SJCRH30 (cell line): Measurements from ENCODE around the gene VPS37C. TPM values are rescaled to one million over a fixed set of nuclear protein-coding genes. Genes with fewer than 3 reads are reported as not detected.

Experiments used
- DNase-seq, 2 experiments: peaks; one replicate each; pipeline ENCODE4 v3.0.0-alpha.2; 2015 to 2020
- H3K27ac ChIP-seq: fragments of 250-450 bp; sonication (Bioruptor Pico); 2 replicates; pipeline ENCODE4 v1.5.1; 2020; ENCODE audit warnings: mild to moderate bottlenecking, moderate library complexity
- H3K27me3 ChIP-seq: fragments of 250-450 bp; sonication (Bioruptor Pico); 2 replicates; pipeline ENCODE4 v1.5.1; 2020; ENCODE audit warnings: mild to moderate bottlenecking, moderate library complexity
- H3K36me3 ChIP-seq: fragments of 250-450 bp; sonication (Bioruptor Pico); 2 replicates; pipeline ENCODE4 v1.5.1; 2020; ENCODE audit warnings: mild to moderate bottlenecking, moderate library complexity
- H3K4me1 ChIP-seq: fragments of 250-450 bp; sonication (Bioruptor Pico); 2 replicates; pipeline ENCODE4 v1.5.1; 2020; ENCODE audit warnings: mild to moderate bottlenecking, moderate library complexity
- H3K4me3 ChIP-seq: fragments of 250-450 bp; sonication (Bioruptor Pico); 2 replicates; pipeline ENCODE4 v1.5.1; 2020; ENCODE audit warnings: mild to moderate bottlenecking, moderate library complexity
- H3K9me3 ChIP-seq: fragments of 250-450 bp; sonication (Bioruptor Pico); replicated peaks from 2 replicates; pipeline ENCODE4 v1.5.1; 2020; ENCODE audit warnings: mild to moderate bottlenecking, moderate library complexity
- total RNA-seq: library from RNA; depleted of rRNA; stranded (reverse); fragments of >200 nt; shearing (Covaris generic); gene quantifications from 2 replicates; pipeline ENCODE4 v1.2.3, GENCODE V29; 2014

Gene VPS37C
- total RNA-seq, 1 experiment from 2014 or later, result 11.6 TPM

DNA sequence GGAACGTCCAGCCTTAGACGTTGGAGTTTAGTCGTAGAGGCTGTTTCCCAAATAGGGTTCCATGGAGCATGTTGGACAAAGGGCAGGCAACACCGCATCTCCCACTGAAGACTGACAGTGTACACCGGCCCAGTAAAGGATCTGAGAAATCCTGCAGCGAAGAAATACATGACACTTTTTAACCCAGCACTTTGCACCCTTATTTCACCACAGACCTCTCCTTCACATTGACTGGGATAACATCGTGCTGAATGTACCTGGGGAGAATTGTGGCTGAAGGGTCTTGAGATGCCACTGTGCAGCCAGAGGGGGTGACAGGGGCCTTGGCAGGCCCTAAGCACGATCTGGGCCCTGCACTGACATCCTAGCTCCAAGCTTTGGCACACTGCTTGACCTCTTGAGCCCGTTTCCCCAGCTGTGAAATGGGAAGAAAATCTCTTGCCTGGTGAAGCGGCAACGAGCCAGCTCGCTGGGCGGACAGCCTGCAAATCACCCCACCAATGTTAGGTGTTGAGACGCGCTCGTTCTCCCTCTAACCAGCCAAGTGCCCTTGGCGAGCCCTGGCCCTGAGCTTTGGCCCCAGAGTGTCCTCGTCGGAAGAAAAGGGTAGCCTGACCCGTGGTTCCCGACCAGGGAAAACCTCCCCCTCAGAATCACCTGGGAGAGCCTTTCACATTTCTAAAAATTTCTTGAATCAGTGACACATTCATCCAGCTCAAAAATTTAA is 45.6 kb downstream of the VPS37C start:
- no peak for DNase-seq
- Histone ChIP-seq H3K4me3 (no peak overlapping the region), H3K27me3 (no peaks in the 10 kb centered on the region), H3K27ac (no peak overlapping the region), H3K9me3 (no peaks in the 10 kb centered on the region), H3K4me1 (0 out of 2 replicates have a peak, but pooled peaks cover 2% of the 10 kb centered on the region), H3K36me3 (no peaks in the 10 kb centered on the region)

GRCh38 chr11:61114913-61115312 is 46.3 kb downstream of the VPS37C start:
- DNase-seq, result no peak
- H3K4me3 ChIP-seq, result no peak overlapping the region
- H3K36me3 ChIP-seq, result no peaks in the 10 kb centered on the region
- no peaks in the 10 kb centered on the region for H3K9me3 ChIP-seq
- H3K27ac ChIP-seq, result no peak overlapping the region
- H3K27me3 ChIP-seq, result no peaks in the 10 kb centered on the region
- no peaks in the 10 kb centered on the region; the same call in 1 of the 2 replicates for H3K4me1 ChIP-seq

GRCh38 chr11:61113201-61113600 is 48.0 kb downstream of the VPS37C start:
- Histone ChIP-seq H3K4me1 (no peaks in the 10 kb centered on the region; the same call in 1 of the 2 replicates), H3K36me3 (no peaks in the 10 kb centered on the region), H3K4me3 (no peak overlapping the region), H3K27ac (no peak overlapping the region), H3K9me3 (no peaks in the 10 kb centered on the region), H3K27me3 (no peaks in the 10 kb centered on the region)
- DNase-seq, result peak in 1 of 2 experiments; percentile 21

- Histone ChIP-seq H3K27ac (no peak overlapping the region), H3K9me3 (no peaks in the 10 kb centered on the region), H3K4me3 (no peak overlapping the region), H3K36me3 (no peaks in the 10 kb centered on the region), H3K4me1 (no peaks in the 10 kb centered on the region; the same call in 1 of the 2 replicates), H3K27me3 (no peaks in the 10 kb centered on the region)
- DNase-seq, result no peak
These were observed 48.7 kb downstream of the VPS37C start for GRCh38 chr11:61112575-61112974.

DNA sequence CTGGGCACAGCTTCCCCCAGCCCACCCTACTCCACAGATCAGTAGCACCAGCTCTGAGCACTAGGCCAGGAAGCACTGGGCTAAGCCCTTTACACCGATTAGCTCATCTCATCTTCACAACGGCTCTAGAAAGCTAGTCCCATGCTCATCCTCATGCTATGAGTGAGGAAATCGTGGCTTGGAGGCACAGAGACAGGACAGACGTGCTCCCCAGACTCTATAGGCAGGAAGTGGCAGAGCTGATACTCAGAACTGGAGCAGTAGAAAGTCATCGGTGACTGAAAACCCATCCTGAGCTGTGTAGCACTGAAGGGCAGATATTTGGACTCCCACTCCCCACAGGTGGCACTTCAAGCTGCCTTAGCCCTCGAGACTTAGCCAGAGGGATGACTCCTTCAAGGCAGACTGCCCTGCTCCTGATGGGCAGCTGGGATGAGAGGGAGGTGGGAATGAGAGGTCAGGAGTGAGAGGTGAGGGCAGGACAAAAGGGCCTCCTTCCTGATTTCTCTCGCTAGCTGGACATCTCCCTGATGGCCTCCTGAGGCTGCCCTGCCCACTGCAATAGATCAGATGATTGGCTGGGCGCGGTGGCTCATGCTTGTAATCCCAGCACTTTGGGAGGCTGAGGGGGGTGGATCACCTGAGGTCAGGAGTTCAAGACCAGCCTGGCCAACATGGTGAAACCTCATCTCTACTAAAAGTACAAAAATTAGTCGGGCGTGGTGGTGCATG is 49.3 kb downstream of the VPS37C start:
- no peak overlapping the region for H3K4me3 ChIP-seq
- H3K4me1 ChIP-seq, result no peaks in the 10 kb centered on the region; the same call in 1 of the 2 replicates
- H3K9me3 ChIP-seq, result no peaks in the 10 kb centered on the region
- no peaks in the 10 kb centered on the region for H3K27me3 ChIP-seq
- no peak overlapping the region for H3K27ac ChIP-seq
- no peak for DNase-seq
- no peaks in the 10 kb centered on the region for H3K36me3 ChIP-seq

DNA sequence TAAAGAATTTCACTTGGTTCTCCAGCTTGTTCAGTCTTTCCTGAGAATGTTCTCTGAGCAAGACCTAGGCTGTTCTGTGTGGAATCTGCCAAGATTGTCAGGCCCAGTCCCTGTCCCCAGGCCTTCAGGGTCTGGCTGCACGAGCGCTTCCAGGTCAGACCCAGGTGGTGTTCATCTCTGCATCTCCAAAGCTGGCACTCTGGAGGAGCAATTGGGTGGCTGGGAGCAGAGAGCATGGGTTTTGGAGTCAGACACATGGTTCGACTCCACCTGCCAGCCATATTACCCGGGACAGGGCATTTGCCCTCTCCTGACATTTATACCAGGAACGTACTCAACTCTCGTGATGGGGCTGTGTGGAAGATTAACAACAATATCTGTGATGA is 50.2 kb downstream of the VPS37C start:
- no peak for DNase-seq
- H3K36me3 ChIP-seq, result no peaks in the 10 kb centered on the region
- H3K4me3 ChIP-seq, result no peak overlapping the region
- no peaks in the 10 kb centered on the region for H3K27me3 ChIP-seq
- H3K27ac ChIP-seq, result no peak overlapping the region
- no peaks in the 10 kb centered on the region for H3K9me3 ChIP-seq
- no peaks in the 10 kb centered on the region; the same call in 1 of the 2 replicates for H3K4me1 ChIP-seq

DNA sequence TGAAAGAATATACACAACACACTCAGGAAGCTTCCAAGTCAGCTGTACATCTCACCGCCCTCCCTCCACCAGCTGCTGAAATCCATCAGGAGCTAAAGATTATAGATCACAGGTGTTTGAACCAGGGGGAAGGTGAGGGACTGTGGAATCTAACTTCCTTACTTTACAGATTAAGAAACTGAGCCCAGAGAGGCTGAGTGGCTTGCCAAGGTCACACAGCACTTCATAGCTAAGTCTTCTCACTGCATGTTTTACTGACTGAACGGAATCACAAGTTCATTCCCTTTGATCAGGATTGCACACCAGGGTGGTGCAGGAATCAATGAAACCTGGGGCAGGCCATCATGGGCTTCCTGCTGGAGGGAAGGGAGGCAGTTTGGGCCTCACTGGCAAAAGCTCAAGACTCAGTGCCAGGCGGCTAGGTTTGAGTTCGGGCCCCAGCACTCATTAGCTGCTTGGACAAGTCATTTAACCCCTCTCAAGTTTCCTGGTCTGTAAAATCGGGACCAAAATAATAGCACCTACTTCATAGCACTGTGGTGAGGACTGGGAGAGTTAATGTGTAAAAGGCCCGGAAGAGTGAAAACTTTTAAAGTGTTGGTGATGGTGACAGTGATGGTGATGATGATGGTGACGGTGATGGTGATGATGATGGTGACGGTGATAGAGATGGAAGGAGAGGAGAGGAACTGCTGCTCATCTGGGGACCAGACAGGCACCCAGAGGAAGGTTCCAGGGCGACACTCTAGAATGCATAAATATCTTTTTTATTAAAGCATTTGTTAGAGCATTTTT is 50.8 kb downstream of the VPS37C start:
- Histone ChIP-seq H3K36me3 (no peaks in the 10 kb centered on the region), H3K9me3 (no peaks in the 10 kb centered on the region), H3K4me1 (no peaks in the 10 kb centered on the region; the same call in 1 of the 2 replicates), H3K27ac (no peak overlapping the region), H3K4me3 (no peak overlapping the region), H3K27me3 (no peaks in the 10 kb centered on the region)
- peak in 1 of 2 experiments; percentile 58 for DNase-seq

GRCh38 chr11:61109671-61110070 is 51.6 kb downstream of the VPS37C start:
- H3K36me3 ChIP-seq, result no peaks in the 10 kb centered on the region
- no peak overlapping the region for H3K27ac ChIP-seq
- H3K9me3 ChIP-seq, result no peaks in the 10 kb centered on the region
- peak in 1 of 2 experiments; percentile 24 for DNase-seq
- H3K4me3 ChIP-seq, result no peak overlapping the region
- no peaks in the 10 kb centered on the region; the same call in 1 of the 2 replicates for H3K4me1 ChIP-seq
- no peaks in the 10 kb centered on the region for H3K27me3 ChIP-seq

DNA sequence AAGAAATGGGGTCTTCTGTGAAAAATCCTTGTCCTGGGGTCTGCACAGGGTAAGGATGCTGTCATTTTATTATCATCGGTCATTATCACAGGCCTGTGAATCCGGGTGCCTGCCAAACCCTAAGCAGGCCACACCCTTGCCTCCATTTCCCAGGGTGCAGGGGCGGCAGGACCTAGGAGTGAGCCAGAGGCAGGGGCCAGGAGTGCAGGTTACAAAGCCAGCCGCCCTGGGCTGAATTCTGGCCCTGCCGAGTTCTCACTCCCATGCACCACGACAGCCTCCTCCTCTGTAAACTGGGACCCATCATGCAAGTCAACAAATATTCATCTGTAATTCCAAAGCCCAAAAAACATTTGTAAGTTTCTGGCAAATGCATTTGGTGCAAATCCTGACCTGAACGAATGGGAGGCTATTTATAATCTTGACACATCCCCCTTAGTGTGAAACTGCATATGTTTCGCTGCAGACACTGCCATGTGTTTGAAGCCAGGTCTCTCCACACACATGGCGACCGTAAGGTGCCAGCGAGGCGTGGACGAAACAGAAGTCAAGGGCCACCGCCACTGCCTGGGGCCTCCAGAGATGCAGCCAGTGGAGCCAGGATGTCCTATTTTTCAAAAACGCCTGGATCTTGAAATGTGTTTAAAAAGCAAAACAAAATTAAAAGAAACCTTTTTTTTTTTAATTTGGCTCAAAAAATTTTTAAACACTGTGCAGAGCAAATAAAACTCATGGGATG is 52.2 kb downstream of the VPS37C start:
- Histone ChIP-seq H3K36me3 (no peaks in the 10 kb centered on the region), H3K4me3 (no peak overlapping the region), H3K4me1 (no peaks in the 10 kb centered on the region; the same call in 1 of the 2 replicates), H3K27ac (no peak overlapping the region), H3K9me3 (no peaks in the 10 kb centered on the region), H3K27me3 (no peaks in the 10 kb centered on the region)
- DNase-seq, result no peak

GRCh38 chr11:61107888-61108287 is 53.3 kb downstream of the VPS37C start:
- H3K36me3 ChIP-seq, result no peaks in the 10 kb centered on the region
- no peak overlapping the region for H3K4me3 ChIP-seq
- no peaks in the 10 kb centered on the region for H3K9me3 ChIP-seq
- no peak for DNase-seq
- no peak overlapping the region for H3K27ac ChIP-seq
- no peaks in the 10 kb centered on the region; the same call in 1 of the 2 replicates for H3K4me1 ChIP-seq
- no peaks in the 10 kb centered on the region for H3K27me3 ChIP-seq

GRCh38 chr11:61106894-61107470 is 54.2 kb downstream of the VPS37C start:
- no peaks in the 10 kb centered on the region for H3K36me3 ChIP-seq
- H3K4me3 ChIP-seq, result no peak overlapping the region
- no peaks in the 10 kb centered on the region for H3K27me3 ChIP-seq
- no peaks in the 10 kb centered on the region for H3K9me3 ChIP-seq
- no peak for DNase-seq
- no peak overlapping the region for H3K27ac ChIP-seq
- H3K4me1 ChIP-seq, result no peaks in the 10 kb centered on the region; the same call in 1 of the 2 replicates

DNA sequence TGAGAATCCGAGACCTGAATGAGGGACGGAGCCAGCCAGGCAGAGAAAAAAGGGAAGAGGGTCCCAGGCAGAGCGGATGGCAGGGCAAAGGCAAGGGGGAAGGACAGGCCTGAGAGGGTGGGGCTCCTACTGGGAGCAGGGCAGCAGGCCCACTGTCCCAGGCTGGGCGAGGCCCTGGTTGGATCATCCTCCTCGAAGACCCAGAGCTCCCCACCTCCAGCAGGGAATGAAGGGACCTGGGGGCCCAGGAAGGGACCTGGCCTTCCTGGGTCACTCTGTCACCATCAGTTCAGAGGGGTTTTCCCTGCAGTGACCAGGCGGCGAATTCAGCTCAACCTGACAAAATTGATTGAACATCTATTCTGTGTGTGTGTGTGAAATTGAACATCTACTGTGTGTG is 54.9 kb downstream of the VPS37C start:
- H3K27ac ChIP-seq, result no peak overlapping the region
- no peaks in the 10 kb centered on the region for H3K27me3 ChIP-seq
- H3K4me1 ChIP-seq, result no peaks in the 10 kb centered on the region; the same call in 1 of the 2 replicates
- no peak overlapping the region for H3K4me3 ChIP-seq
- H3K36me3 ChIP-seq, result no peaks in the 10 kb centered on the region
- DNase-seq, result no peak
- H3K9me3 ChIP-seq, result no peaks in the 10 kb centered on the region

DNA sequence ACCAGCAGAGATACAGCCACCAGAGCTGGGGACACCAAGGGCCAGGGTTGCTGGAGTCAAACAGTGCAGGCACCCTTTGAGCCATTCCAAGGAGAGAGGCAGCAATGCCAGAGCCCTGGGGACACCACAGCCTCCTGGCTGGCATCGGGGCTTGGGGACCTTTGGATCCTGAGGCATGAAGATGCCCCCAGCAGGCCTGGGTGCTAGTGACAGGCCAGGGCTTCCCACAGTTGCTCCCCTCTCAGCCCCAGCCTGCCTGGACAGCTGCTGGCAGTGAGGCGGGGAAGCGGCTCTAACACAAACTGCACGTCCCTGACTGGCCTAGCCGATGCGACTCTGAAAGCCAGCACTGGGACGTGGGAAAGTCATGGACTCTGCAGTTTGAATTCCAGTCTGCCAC is 56.3 kb downstream of the VPS37C start:
- no peaks in the 10 kb centered on the region for H3K27me3 ChIP-seq
- DNase-seq, result no peak
- no peaks in the 10 kb centered on the region for H3K36me3 ChIP-seq
- no peaks in the 10 kb centered on the region; the same call in 1 of the 2 replicates for H3K4me1 ChIP-seq
- no peak overlapping the region for H3K4me3 ChIP-seq
- H3K9me3 ChIP-seq, result no peaks in the 10 kb centered on the region
- no peak overlapping the region for H3K27ac ChIP-seq

- Histone ChIP-seq H3K4me3 (no peak overlapping the region), H3K27me3 (no peaks in the 10 kb centered on the region), H3K36me3 (no peaks in the 10 kb centered on the region), H3K9me3 (no peaks in the 10 kb centered on the region), H3K4me1 (no peaks in the 10 kb centered on the region), H3K27ac (no peak overlapping the region)
- DNase-seq, result no peak
These were observed 57.3 kb downstream of the VPS37C start for GRCh38 chr11:61103851-61104423.
